ENCODE data around the gene PALD1.
"Not testable (repeated sequence)": the region's sequence is repeated elsewhere in the genome, so short reads cannot be mapped to it uniquely, and the experiment has no call there.

PALD1 gene

DNA sequence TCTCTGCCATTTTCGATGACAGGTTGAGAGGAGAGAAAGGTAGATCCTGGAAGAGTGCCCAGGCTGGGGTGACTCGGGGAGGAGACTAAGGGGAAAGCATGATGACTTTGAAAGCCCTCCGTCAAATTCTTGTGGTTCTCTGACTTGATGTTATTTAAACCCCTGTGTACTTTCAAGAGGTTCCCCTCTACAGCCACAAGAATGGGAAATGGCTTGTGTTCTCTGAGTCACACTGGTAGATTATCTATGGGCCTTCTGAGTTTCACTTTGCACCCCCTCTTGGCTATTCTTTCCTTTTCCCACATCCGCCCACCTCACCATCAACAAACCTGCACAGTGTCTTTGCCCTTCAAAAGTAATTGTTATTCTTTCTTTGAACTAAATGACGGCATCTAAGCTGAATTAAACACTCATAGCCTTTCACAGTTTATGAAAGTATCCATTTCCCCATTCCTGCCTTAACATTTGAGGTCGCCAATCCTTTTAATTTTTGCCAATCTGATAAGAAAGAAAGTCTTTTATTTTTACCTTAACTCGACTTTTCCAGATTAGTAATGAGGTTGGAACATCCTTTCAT lies 99.9 kb downstream of the PALD1 start:
- Histone ChIP-seq H3K9me3 (ENCODE audit: low read length) (no peaks in the 10 kb centered on the region), H3K27me3 (ENCODE audit: insufficient read depth, low read length) (no peaks in the 10 kb centered on the region), H2AFZ (ENCODE audit: low read depth, low read length) (no peak overlapping the region), H3K4me3 (ENCODE audit: low read length) (no peak overlapping the region), H3K4me1 (ENCODE audit: insufficient read depth, low read length) (peaks cover 2% of the 10 kb centered on the region), H3K36me3 (ENCODE audit: insufficient read depth, low read length) (no peaks in the 10 kb centered on the region)

- no peaks in the 10 kb centered on the region for H3K36me3 ChIP-seq (ENCODE audit: insufficient read depth, low read length)
- no peaks in the 10 kb centered on the region for H3K27me3 ChIP-seq (ENCODE audit: insufficient read depth, low read length)
- no peak overlapping the region for H3K4me3 ChIP-seq (ENCODE audit: low read length)
Measured at GRCh38 chr10:70579234-70580002, 100.9 kb downstream of the PALD1 start.

GRCh38 chr10:70581176-70581575 lies 102.6 kb downstream of the PALD1 start:
- H3K4me3 ChIP-seq (ENCODE audit: low read length); H2AFZ ChIP-seq (ENCODE audit: low read depth, low read length); H3K9me3 ChIP-seq (ENCODE audit: low read length); H3K36me3 ChIP-seq (ENCODE audit: insufficient read depth, low read length); H3K27me3 ChIP-seq (ENCODE audit: insufficient read depth, low read length): not testable (repeated sequence)
- H3K4me1 ChIP-seq (ENCODE audit: insufficient read depth, low read length), result peaks cover 14% of the 10 kb centered on the region

More at GRCh38 chr10:70579234-70580002, 100.9 kb downstream of the PALD1 start:
- Histone ChIP-seq H2AFZ (ENCODE audit: low read depth, low read length) (no peak overlapping the region), H3K4me1 (ENCODE audit: insufficient read depth, low read length) (peaks cover 7% of the 10 kb centered on the region), H3K9me3 (ENCODE audit: low read length) (no peaks in the 10 kb centered on the region)

GRCh38 chr10:70582793-70583668 lies 104.5 kb downstream of the PALD1 start:
- Histone ChIP-seq H3K27me3 (ENCODE audit: insufficient read depth, low read length) (no peaks in the 10 kb centered on the region), H3K4me3 (ENCODE audit: low read length) (no peak overlapping the region), H3K4me1 (ENCODE audit: insufficient read depth, low read length) (peaks cover 14% of the 10 kb centered on the region), H3K36me3 (ENCODE audit: insufficient read depth, low read length) (no peaks in the 10 kb centered on the region), H2AFZ (ENCODE audit: low read depth, low read length) (no peak overlapping the region), H3K9me3 (ENCODE audit: low read length) (no peaks in the 10 kb centered on the region)

DNA sequence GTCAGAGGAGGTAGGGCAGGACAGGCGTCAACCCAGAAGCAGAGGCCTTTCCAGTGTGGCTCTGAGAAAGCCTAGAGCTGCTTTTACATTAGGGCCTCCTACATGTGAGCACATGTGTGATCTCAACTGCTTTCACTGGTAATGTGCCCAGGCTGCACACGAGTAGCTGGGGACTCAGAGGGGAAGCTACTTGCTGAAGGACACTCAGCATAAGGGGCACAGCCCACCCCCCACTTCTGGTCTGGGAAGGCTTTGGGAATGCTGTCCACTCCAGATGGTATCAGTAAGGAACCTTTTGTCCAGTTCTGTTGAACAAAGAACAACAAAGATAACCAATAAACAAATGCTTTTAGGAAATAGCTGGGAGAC lies 105.1 kb downstream of the PALD1 start:
- H3K4me1 ChIP-seq (ENCODE audit: insufficient read depth, low read length), result peaks cover 14% of the 10 kb centered on the region
- H3K36me3 ChIP-seq (ENCODE audit: insufficient read depth, low read length), result no peaks in the 10 kb centered on the region
- no peak overlapping the region for H2AFZ ChIP-seq (ENCODE audit: low read depth, low read length)
- no peak overlapping the region for H3K4me3 ChIP-seq (ENCODE audit: low read length)
- H3K27me3 ChIP-seq (ENCODE audit: insufficient read depth, low read length), result no peaks in the 10 kb centered on the region
- no peaks in the 10 kb centered on the region for H3K9me3 ChIP-seq (ENCODE audit: low read length)

GRCh38 chr10:70584366-70584765 lies 105.8 kb downstream of the PALD1 start:
- Histone ChIP-seq H3K36me3 (ENCODE audit: insufficient read depth, low read length) (no peaks in the 10 kb centered on the region), H3K4me1 (ENCODE audit: insufficient read depth, low read length) (peaks cover 14% of the 10 kb centered on the region), H3K9me3 (ENCODE audit: low read length) (no peaks in the 10 kb centered on the region), H3K27me3 (ENCODE audit: insufficient read depth, low read length) (no peaks in the 10 kb centered on the region), H2AFZ (ENCODE audit: low read depth, low read length) (peak overlapping the region; percentile 41), H3K4me3 (ENCODE audit: low read length) (no peak overlapping the region)

GRCh38 chr10:70584909-70585544 lies 106.5 kb downstream of the PALD1 start:
- Histone ChIP-seq H2AFZ (ENCODE audit: low read depth, low read length) (peak overlapping the region; percentile 41), H3K36me3 (ENCODE audit: insufficient read depth, low read length) (no peaks in the 10 kb centered on the region), H3K4me3 (ENCODE audit: low read length) (no peak overlapping the region), H3K4me1 (ENCODE audit: insufficient read depth, low read length) (peaks cover 14% of the 10 kb centered on the region), H3K9me3 (ENCODE audit: low read length) (no peaks in the 10 kb centered on the region), H3K27me3 (ENCODE audit: insufficient read depth, low read length) (no peaks in the 10 kb centered on the region)

DNA sequence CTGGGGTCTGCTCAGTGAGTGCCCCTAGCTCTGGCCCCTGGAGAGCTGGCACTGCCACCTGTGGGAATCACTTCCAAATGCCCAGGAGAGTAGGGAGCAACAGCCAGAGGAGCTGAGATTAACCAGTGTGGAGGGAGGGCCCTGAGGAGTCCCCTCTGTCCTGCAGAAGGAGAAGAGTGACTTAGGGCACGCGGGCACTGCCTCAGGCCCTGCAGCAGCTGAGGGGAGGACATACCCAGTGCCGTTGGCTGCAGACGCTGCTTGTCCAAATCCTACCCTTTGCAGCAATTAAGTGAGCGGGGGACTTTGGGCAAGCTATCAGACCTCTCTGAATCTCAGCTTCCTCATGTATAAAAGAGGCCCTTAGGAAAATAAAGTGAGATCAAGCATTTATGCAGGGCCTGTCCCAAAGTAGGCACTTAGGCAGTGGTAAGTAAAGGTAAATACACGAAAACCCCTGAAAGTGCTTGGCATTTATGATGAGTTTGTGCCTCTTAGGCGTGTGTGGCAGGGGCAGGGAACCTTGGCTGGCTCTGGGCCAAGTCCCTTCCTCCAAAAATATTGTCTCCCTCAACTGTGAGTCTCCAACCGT lies 107.1 kb downstream of the PALD1 start:
- Histone ChIP-seq H3K4me3 (ENCODE audit: low read length) (no peak overlapping the region), H3K27me3 (ENCODE audit: insufficient read depth, low read length) (no peaks in the 10 kb centered on the region), H3K4me1 (ENCODE audit: insufficient read depth, low read length) (peaks cover 14% of the 10 kb centered on the region), H3K9me3 (ENCODE audit: low read length) (no peaks in the 10 kb centered on the region), H3K36me3 (ENCODE audit: insufficient read depth, low read length) (no peaks in the 10 kb centered on the region), H2AFZ (ENCODE audit: low read depth, low read length) (no peak overlapping the region)

DNA sequence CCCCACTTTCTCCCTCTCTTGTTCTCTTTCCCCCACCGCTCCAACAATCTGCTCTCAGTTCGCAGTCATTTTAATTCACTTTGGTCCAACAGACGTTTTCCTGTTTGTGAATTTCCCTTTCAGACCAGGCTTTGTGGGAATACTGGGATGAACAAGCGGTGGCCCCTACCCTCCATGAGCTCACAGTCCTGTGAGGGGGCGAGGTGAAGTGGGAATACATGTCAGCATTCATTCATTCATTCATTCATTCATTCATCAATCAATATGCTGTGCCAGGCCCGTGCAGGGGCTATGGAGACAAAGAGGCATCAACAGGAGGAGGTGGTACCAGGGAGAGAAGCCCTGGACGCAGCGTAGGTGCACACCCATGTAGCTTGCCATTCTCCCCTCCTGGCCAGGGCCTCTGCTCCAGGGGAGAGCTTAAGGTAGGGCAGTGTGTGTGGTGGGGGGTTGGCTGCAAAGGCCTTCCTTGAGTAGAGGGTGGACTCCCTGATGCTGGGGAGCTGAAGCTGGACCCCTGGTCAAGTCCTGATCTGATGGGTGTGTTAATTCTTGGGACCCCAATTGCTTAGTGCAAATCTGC lies 107.9 kb downstream of the PALD1 start:
- no peaks in the 10 kb centered on the region for H3K36me3 ChIP-seq (ENCODE audit: insufficient read depth, low read length)
- no peak overlapping the region for H3K4me3 ChIP-seq (ENCODE audit: low read length)
- no peaks in the 10 kb centered on the region for H3K27me3 ChIP-seq (ENCODE audit: insufficient read depth, low read length)
- no peak overlapping the region for H2AFZ ChIP-seq (ENCODE audit: low read depth, low read length)
- peaks cover 14% of the 10 kb centered on the region for H3K4me1 ChIP-seq (ENCODE audit: insufficient read depth, low read length)
- no peaks in the 10 kb centered on the region for H3K9me3 ChIP-seq (ENCODE audit: low read length)

GRCh38 chr10:70587045-70587658 lies 108.6 kb downstream of the PALD1 start:
- Histone ChIP-seq H3K4me1 (ENCODE audit: insufficient read depth, low read length) (peaks cover 14% of the 10 kb centered on the region), H3K27me3 (ENCODE audit: insufficient read depth, low read length) (no peaks in the 10 kb centered on the region), H3K4me3 (ENCODE audit: low read length) (no peak overlapping the region), H3K36me3 (ENCODE audit: insufficient read depth, low read length) (no peaks in the 10 kb centered on the region), H2AFZ (ENCODE audit: low read depth, low read length) (no peak overlapping the region), H3K9me3 (ENCODE audit: low read length) (no peaks in the 10 kb centered on the region)

- Histone ChIP-seq H3K4me3 (ENCODE audit: low read length) (no peak overlapping the region), H2AFZ (ENCODE audit: low read depth, low read length) (no peak overlapping the region), H3K9me3 (ENCODE audit: low read length) (no peaks in the 10 kb centered on the region), H3K36me3 (ENCODE audit: insufficient read depth, low read length) (no peaks in the 10 kb centered on the region), H3K27me3 (ENCODE audit: insufficient read depth, low read length) (no peaks in the 10 kb centered on the region), H3K4me1 (ENCODE audit: insufficient read depth, low read length) (peaks cover 12% of the 10 kb centered on the region)
Measured at GRCh38 chr10:70588255-70588654, 109.7 kb downstream of the PALD1 start.
